A673 (cell line): ENCODE measurements around the gene RGL3. TPM values are rescaled to one million over a fixed set of nuclear protein-coding genes. Genes with fewer than 3 reads are reported as not detected.
A peak's percentile ranks its signal among the peaks of the same experiment; 100 is the strongest.
"Not testable (repeated sequence)": the region's sequence is repeated elsewhere in the genome, so short reads cannot be mapped to it uniquely, and the experiment has no call there.

Experiments
- BruUV-seq: library from RNA; stranded (reverse); fragments of 400-500 nt; replicated peaks from 2 replicates; lab custom pipeline; 2021; lab: Mats Ljungman, UMichigan
- CTCF ChIA-PET: fragments of 300-600 bp; sonication (Branson Sonifier 250); formaldehyde crosslinking; loops from one replicate; lab custom pipeline; 2022; ENCODE audit warnings: antibody characterized with exemption; lab: Charles Lee
- POLR2A ChIA-PET: fragments of 300-600 bp; sonication (Branson Sonifier 250); formaldehyde crosslinking; loops from one replicate; lab custom pipeline; 2022; ENCODE audit warnings: antibody characterized with exemption; ENCODE audit not compliant: low non-redundant PET; lab: Charles Lee
- DNase-seq: peaks from one replicate; pipeline ENCODE4 v3.0.0-alpha.2; 2015; ENCODE audit warnings: low spot score
- H3K27ac ChIP-seq: fragments of 200-600 bp; sonication (generic); 2 replicates; pipeline ENCODE4 v1.5.1; 2016; ENCODE audit warnings: mixed run types, low read depth, mild to moderate bottlenecking, mixed read lengths, antibody characterized with exemption, low read length; ENCODE audit not compliant: poor library complexity, severe bottlenecking
- H3K27me3 ChIP-seq: fragments of 200-600 bp; sonication (generic); replicated peaks from 2 replicates; pipeline ENCODE4 v1.6.1; 2017; ENCODE audit warnings: mixed run types, low read depth, mild to moderate bottlenecking, mixed read lengths, antibody characterized with exemption, low read length; ENCODE audit not compliant: insufficient read depth, poor library complexity
- H3K36me3 ChIP-seq: fragments of 200-600 bp; sonication (generic); 2 replicates; pipeline ENCODE4 v1.6.1; 2016; ENCODE audit warnings: mixed run types, mild to moderate bottlenecking, mixed read lengths, antibody characterized with exemption, low read length; ENCODE audit not compliant: insufficient read depth, poor library complexity, severe bottlenecking
- H3K4me1 ChIP-seq: fragments of 200-600 bp; sonication (generic); 2 replicates; pipeline ENCODE4 v1.6.1; 2017; ENCODE audit warnings: mixed run types, mild to moderate bottlenecking, mixed read lengths, antibody characterized with exemption, low read length; ENCODE audit not compliant: insufficient read depth, poor library complexity, severe bottlenecking
- H3K4me3 ChIP-seq: fragments of 200-600 bp; sonication (generic); 2 replicates; pipeline ENCODE4 v1.5.1; 2016; ENCODE audit warnings: low read depth, mixed run types, mild to moderate bottlenecking, mixed read lengths, low read length; ENCODE audit not compliant: poor library complexity, severe bottlenecking
- H3K9me3 ChIP-seq: fragments of 200-600 bp; sonication (generic); 2 replicates; pipeline ENCODE4 v1.6.1; 2016; ENCODE audit warnings: mixed run types, low read depth, mild to moderate bottlenecking, mixed read lengths, antibody characterized with exemption, low read length; ENCODE audit not compliant: poor library complexity, severe bottlenecking
- EZH2 ChIP-seq: fragments of 200-600 bp; sonication (generic); IDR thresholded peaks from 2 replicates; pipeline ENCODE4 v1.6.1; 2017; ENCODE audit warnings: borderline replicate concordance, low read depth, mild to moderate bottlenecking, mixed read lengths, antibody characterized with exemption, low read length; ENCODE audit not compliant: poor library complexity, severe bottlenecking
- intact Hi-C: fragments of 100-400 bp; cut with micrococcal nuclease; formaldehyde crosslinking; loops from one replicate; pipeline ENCODE4 v1.10.0; 2022; ENCODE audit not compliant: unreplicated experiment
- total RNA-seq: library from RNA; stranded (reverse); gene quantifications from 2 replicates; pipeline ENCODE4 v1.2.3, GENCODE V29; 2021
- TF ChIP-seq, protein P1 (sequence below): fragments of 300-800, 200-600 bp; sonication (generic); conservative IDR thresholded peaks from 2 replicates; pipeline ENCODE4 v1.5.1; 2017; ENCODE audit warnings: low read depth, mild to moderate bottlenecking, antibody characterized with exemption, low read length, moderate library complexity, mixed read lengths

RGL3 gene
- total RNA-seq, 1 experiment from 2014 or later: not detected

- H3K27ac ChIP-seq: no peak overlapping the region
- CTCF ChIA-PET: no interaction called here
- TF ChIP-seq, protein P1, sequence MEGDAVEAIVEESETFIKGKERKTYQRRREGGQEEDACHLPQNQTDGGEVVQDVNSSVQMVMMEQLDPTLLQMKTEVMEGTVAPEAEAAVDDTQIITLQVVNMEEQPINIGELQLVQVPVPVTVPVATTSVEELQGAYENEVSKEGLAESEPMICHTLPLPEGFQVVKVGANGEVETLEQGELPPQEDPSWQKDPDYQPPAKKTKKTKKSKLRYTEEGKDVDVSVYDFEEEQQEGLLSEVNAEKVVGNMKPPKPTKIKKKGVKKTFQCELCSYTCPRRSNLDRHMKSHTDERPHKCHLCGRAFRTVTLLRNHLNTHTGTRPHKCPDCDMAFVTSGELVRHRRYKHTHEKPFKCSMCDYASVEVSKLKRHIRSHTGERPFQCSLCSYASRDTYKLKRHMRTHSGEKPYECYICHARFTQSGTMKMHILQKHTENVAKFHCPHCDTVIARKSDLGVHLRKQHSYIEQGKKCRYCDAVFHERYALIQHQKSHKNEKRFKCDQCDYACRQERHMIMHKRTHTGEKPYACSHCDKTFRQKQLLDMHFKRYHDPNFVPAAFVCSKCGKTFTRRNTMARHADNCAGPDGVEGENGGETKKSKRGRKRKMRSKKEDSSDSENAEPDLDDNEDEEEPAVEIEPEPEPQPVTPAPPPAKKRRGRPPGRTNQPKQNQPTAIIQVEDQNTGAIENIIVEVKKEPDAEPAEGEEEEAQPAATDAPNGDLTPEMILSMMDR: peak; percentile 43
- no peak for TF ChIP-seq EZH2
- no peaks in the 10 kb centered on the region for H3K27me3 ChIP-seq
- H3K4me3 ChIP-seq: no peak overlapping the region
- intact Hi-C loops: no loop called here
- H3K4me1 ChIP-seq: peaks cover 6% of the 10 kb centered on the region
- no peaks in the 10 kb centered on the region for H3K36me3 ChIP-seq
- no TSS peak for BruUV-seq
- POLR2A ChIA-PET: no interaction called here
- no peak for DNase-seq
- no peaks in the 10 kb centered on the region for H3K9me3 ChIP-seq
Observed at GRCh38 chr19:11460207-11460606, 41.1 kb upstream of the RGL3 start.

DNA sequence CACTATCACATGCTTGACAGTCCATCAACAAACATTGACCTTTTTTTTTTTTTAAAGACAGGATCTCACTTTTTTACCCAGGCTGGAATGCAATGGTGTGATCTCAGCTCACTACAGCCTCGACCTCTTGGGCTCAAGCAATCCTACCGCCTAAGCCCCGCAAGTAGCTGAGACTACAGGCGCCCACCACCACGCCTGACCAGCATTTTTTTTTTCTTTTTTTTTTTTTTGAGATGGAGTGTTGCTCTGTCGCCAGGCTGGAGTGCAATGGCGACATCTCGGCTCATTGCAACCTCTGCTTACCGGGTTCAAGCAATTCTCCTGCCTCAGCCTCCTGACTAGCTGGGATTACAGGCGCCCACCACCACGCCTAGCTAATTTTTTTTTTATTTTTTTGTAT lies 39.8 kb upstream of the RGL3 start:
- intact Hi-C loops, CTCF ChIA-PET: not testable (repeated sequence)

GRCh38 chr19:11458236-11458900 lies 39.3 kb upstream of the RGL3 start:
- TF ChIP-seq, protein P1: no peak
- TF ChIP-seq EZH2: no peak
- Histone ChIP-seq H3K36me3 (no peaks in the 10 kb centered on the region), H3K9me3 (no peaks in the 10 kb centered on the region), H3K27me3 (no peaks in the 10 kb centered on the region), H3K27ac (no peak overlapping the region), H3K4me1 (peaks cover 6% of the 10 kb centered on the region), H3K4me3 (no peak overlapping the region)
- CTCF ChIA-PET: no interaction called here
- no TSS peak for BruUV-seq
- POLR2A ChIA-PET: no interaction called here
- intact Hi-C loops: no loop called here
- no peak for DNase-seq

More for the DNA sequence above, 39.8 kb upstream of the RGL3 start:
- POLR2A ChIA-PET, H3K9me3 ChIP-seq, H3K4me3 ChIP-seq, H3K36me3 ChIP-seq, DNase-seq, H3K27ac ChIP-seq, BruUV-seq, H3K4me1 ChIP-seq, H3K27me3 ChIP-seq: not testable (repeated sequence)

- TF ChIP-seq, protein P1: no peak
- no peak for TF ChIP-seq EZH2
- ChIA-PET CTCF (no interaction called here), POLR2A (no interaction called here)
- Histone ChIP-seq H3K36me3 (no peaks in the 10 kb centered on the region), H3K4me1 (peaks cover 6% of the 10 kb centered on the region), H3K9me3 (no peaks in the 10 kb centered on the region), H3K27me3 (no peaks in the 10 kb centered on the region), H3K4me3 (no peak overlapping the region), H3K27ac (no peak overlapping the region)
- BruUV-seq: no TSS peak
- no peak for DNase-seq
- intact Hi-C loops: no loop called here
Observed at GRCh38 chr19:11457831-11458230, 38.7 kb upstream of the RGL3 start.
